Fibroblast of the aortic adventitia (primary cell): ENCODE results near the gene TMEM59L. TPM values are rescaled to one million over a fixed set of nuclear protein-coding genes. Genes with fewer than 3 reads are reported as not detected.

Experiments used
- DNase-seq: peaks from one replicate; pipeline ENCODE4 v3.0.0-alpha.2; 2010; ENCODE audit warnings: low read depth
- H3K4me3 ChIP-seq: 2 replicates; pipeline ENCODE4 v1.5.1; 2011; ENCODE audit warnings: low read depth, mild to moderate bottlenecking, control low read depth, low read length, moderate library complexity
- total RNA-seq: library from RNA; depleted of rRNA; stranded (reverse); fragments of >200 nt; gene quantifications from 2 replicates; pipeline ENCODE4 v1.2.3, GENCODE V29; 2012; ENCODE audit warnings: low replicate concordance
- TF ChIP-seq, protein P1 (sequence below): IDR thresholded peaks from 2 replicates; pipeline ENCODE4 v1.5.1; 2011; ENCODE audit warnings: mild to moderate bottlenecking, low read length, control low read depth, inconsistent platforms; ENCODE audit not compliant: insufficient read depth

TMEM59L gene
- total RNA-seq, 1 donor: 2.2 TPM

DNA sequence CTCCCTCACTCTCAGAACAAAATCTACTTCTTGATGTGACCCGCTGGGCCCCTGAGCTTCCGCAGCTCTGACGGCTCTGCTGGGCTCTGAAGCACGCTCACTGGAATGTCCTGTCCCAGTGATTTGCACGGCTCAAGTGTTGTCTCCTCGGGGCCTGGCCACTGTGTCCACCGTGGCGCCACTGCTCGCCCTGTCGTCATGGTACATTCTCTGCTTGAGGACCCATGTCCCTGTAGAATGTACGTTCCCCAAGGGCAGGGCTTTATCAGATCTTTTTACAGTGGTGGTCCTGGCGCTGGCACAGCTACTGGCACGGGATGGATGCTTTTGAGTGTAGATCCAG lies 36.3 kb downstream of the TMEM59L start:
- no peak overlapping the region for H3K4me3 ChIP-seq
- no peak for DNase-seq

GRCh38 chr19:18649371-18650020 lies 36.8 kb downstream of the TMEM59L start:
- peak; percentile 47 for DNase-seq
- TF ChIP-seq, protein P1, sequence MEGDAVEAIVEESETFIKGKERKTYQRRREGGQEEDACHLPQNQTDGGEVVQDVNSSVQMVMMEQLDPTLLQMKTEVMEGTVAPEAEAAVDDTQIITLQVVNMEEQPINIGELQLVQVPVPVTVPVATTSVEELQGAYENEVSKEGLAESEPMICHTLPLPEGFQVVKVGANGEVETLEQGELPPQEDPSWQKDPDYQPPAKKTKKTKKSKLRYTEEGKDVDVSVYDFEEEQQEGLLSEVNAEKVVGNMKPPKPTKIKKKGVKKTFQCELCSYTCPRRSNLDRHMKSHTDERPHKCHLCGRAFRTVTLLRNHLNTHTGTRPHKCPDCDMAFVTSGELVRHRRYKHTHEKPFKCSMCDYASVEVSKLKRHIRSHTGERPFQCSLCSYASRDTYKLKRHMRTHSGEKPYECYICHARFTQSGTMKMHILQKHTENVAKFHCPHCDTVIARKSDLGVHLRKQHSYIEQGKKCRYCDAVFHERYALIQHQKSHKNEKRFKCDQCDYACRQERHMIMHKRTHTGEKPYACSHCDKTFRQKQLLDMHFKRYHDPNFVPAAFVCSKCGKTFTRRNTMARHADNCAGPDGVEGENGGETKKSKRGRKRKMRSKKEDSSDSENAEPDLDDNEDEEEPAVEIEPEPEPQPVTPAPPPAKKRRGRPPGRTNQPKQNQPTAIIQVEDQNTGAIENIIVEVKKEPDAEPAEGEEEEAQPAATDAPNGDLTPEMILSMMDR: no peak
- H3K4me3 ChIP-seq: no peak overlapping the region

More for the DNA sequence above, 36.3 kb downstream of the TMEM59L start:
- TF ChIP-seq, protein P1: no peak

DNA sequence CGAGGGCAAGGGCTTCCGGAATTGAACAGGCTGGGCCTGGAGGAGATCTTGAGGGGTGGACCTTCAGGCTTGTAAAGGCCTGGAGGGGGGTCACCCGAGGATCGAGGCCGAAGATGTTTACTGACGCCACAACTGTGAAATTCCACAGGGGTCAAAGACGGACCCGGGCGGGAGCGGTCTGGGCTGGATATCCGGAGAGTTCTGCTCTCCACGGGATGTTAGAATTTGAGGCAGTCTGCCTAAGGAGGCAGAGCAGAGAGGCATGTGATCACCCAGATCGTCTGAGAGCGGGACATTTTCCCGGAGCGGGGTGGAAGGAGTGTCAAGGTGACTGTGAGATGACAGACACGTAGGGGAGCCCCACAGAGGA lies 37.3 kb downstream of the TMEM59L start:
- no peak overlapping the region for H3K4me3 ChIP-seq
- TF ChIP-seq, protein P1: no peak
- peak; percentile 71 for DNase-seq

DNA sequence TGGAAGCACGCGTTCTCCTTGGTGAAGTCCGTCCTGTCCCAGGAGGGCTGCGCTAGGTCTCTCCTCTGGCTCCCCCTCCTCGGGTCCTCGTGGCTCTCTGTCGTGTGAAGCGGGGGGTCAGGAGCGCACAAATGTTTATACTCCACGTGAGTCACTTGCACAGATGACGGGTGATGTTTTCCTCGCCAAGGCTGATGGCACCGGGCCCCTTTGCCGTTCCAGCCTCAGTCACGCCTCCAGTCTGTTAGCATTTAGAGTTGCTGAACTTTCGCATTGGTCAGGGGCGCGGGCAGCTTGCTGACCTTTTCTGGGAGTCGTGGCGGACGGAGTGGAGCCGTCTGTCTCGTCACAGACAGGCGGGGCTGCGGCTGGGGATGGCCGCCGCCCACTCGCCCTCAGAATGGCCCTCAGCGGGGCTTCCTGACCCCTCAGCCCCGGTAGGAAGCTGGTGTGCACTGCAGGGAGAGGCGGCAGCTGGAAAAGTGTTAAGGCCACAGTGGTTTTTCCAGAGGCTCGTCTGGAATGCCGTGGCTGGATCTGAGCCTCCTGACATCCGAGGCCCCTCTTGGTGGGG lies 37.9 kb downstream of the TMEM59L start:
- no peak overlapping the region for H3K4me3 ChIP-seq
- peak; percentile 89 for DNase-seq

DNA sequence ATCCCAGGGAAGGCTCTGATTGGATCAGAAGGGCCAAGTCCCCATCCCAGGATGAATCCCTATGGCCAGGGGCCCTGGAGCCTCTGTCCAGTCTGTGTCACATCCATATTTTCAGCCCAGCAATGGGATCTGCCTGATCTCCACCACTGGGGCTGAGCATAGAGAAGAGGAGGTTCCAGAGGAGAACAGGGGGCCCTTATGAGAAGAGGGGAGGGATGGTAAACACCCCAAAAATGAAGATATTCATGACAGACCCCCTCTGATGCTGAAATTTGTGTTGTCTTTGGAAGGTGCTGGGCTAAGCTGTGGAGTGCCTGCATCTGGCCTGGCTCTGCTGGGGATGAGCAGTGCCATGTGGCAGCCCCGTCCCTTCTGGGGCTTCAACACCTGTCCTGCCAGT lies 38.6 kb downstream of the TMEM59L start:
- TF ChIP-seq, protein P1: no peak
- no peak for DNase-seq

More for the DNA sequence above, 37.9 kb downstream of the TMEM59L start:
- TF ChIP-seq, protein P1: no peak

GRCh38 chr19:18651733-18652132 lies 39.1 kb downstream of the TMEM59L start:
- H3K4me3 ChIP-seq: no peak overlapping the region
- TF ChIP-seq, protein P1: no peak
- no peak for DNase-seq

More for the DNA sequence above, 38.6 kb downstream of the TMEM59L start:
- H3K4me3 ChIP-seq: no peak overlapping the region

GRCh38 chr19:18653853-18654252 lies 41.2 kb downstream of the TMEM59L start:
- no peak for DNase-seq
- TF ChIP-seq, protein P1: no peak
- H3K4me3 ChIP-seq: no peak overlapping the region
